Measurements from ENCODE around the gene RCC1.
A peak's percentile ranks its signal among the peaks of the same experiment; 100 is the strongest.
"Not testable (repeated sequence)": the region's sequence is repeated elsewhere in the genome, so short reads cannot be mapped to it uniquely, and the experiment has no call there.

Gene RCC1

GRCh38 chr1:28521502-28522164 lies 15.8 kb downstream of the RCC1 start:
- Histone ChIP-seq H3K9me2 (replicated peaks; ENCODE audit: control insufficient read depth, low read length) (no peaks in the 10 kb centered on the region), H3K79me2 (ENCODE audit: control insufficient read depth, low read length) (peaks cover 92% of the 10 kb centered on the region), H3K27me3 (ENCODE audit: control insufficient read depth, low read length) (no peaks in the 10 kb centered on the region), H3K27ac (ENCODE audit: low read depth, low read length) (no peak overlapping the region), H3K4me1 (ENCODE audit: control insufficient read depth, low read length) (peaks cover 43% of the 10 kb centered on the region), H3K4me2 (ENCODE audit: low read length) (peak overlapping the region; percentile 38), H3K36me3 (ENCODE audit: control insufficient read depth, low read length) (peaks cover 68% of the 10 kb centered on the region), H4K20me1 (ENCODE audit: control insufficient read depth, insufficient read depth, low read depth, low read length) (peaks cover 14% of the 10 kb centered on the region; the same call in 1 of the 2 replicates), H3F3A (ENCODE audit: control insufficient read depth, insufficient read depth) (peaks cover 11% of the 10 kb centered on the region), H3K9me3 (ENCODE audit: control insufficient read depth, insufficient read depth, low read length) (no peaks in the 10 kb centered on the region), H3K4me3 (ENCODE audit: low read length) (peak overlapping the region; percentile 9; the same call in 1 of the 2 replicates)
- TF ChIP-seq, protein P1, sequence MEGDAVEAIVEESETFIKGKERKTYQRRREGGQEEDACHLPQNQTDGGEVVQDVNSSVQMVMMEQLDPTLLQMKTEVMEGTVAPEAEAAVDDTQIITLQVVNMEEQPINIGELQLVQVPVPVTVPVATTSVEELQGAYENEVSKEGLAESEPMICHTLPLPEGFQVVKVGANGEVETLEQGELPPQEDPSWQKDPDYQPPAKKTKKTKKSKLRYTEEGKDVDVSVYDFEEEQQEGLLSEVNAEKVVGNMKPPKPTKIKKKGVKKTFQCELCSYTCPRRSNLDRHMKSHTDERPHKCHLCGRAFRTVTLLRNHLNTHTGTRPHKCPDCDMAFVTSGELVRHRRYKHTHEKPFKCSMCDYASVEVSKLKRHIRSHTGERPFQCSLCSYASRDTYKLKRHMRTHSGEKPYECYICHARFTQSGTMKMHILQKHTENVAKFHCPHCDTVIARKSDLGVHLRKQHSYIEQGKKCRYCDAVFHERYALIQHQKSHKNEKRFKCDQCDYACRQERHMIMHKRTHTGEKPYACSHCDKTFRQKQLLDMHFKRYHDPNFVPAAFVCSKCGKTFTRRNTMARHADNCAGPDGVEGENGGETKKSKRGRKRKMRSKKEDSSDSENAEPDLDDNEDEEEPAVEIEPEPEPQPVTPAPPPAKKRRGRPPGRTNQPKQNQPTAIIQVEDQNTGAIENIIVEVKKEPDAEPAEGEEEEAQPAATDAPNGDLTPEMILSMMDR (IDR thresholded peaks at IDR 0.05; ENCODE audit: low read depth, low read length, poor library complexity, severe bottlenecking) = no peak
- TF ChIP-seq EZH2phosphoT487 (IDR thresholded peaks at IDR 0.05; ENCODE audit: borderline replicate concordance, low read length) = no peak

DNA sequence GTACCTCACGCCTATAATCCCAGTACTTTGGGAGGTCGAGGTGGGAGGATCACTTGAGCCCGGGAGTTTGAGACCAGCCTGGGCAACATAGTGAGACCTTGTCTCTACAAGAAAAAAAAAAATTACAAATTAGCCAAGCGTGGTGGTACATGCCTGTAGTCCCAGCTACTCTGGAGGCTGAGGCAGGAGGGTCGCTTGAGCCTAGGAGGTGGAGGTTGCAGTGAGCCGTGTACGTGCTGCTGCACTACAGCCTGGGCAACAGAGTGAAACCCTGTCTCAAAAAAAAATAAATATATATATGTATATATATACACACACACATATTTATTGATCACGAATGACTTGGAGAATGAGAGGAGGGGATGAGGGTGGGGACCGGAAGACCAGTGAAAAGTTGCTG lies 16.7 kb downstream of the RCC1 start:
- H3K4me2 ChIP-seq (ENCODE audit: low read length); H3K4me3 ChIP-seq (ENCODE audit: low read length); H3F3A ChIP-seq (ENCODE audit: control insufficient read depth, insufficient read depth); H3K27ac ChIP-seq (ENCODE audit: low read depth, low read length); H3K9me2 ChIP-seq (replicated peaks; ENCODE audit: control insufficient read depth, low read length); H3K9me3 ChIP-seq (ENCODE audit: control insufficient read depth, insufficient read depth, low read length); H3K27me3 ChIP-seq (ENCODE audit: control insufficient read depth, low read length): not testable (repeated sequence)
- peaks cover 14% of the 10 kb centered on the region; the same call in 1 of the 2 replicates for H4K20me1 ChIP-seq (ENCODE audit: control insufficient read depth, insufficient read depth, low read depth, low read length)
- H3K79me2 ChIP-seq (ENCODE audit: control insufficient read depth, low read length) = peaks cover 99% of the 10 kb centered on the region
- H3K36me3 ChIP-seq (ENCODE audit: control insufficient read depth, low read length) = peaks cover 74% of the 10 kb centered on the region
- H3K4me1 ChIP-seq (ENCODE audit: control insufficient read depth, low read length) = peaks cover 34% of the 10 kb centered on the region

GRCh38 chr1:28525002-28525642 lies 19.3 kb downstream of the RCC1 start:
- not testable (repeated sequence) for H3F3A ChIP-seq (ENCODE audit: control insufficient read depth, insufficient read depth); H3K4me2 ChIP-seq (ENCODE audit: low read length); H3K4me3 ChIP-seq (ENCODE audit: low read length); H3K9me3 ChIP-seq (ENCODE audit: control insufficient read depth, insufficient read depth, low read length); H3K27me3 ChIP-seq (ENCODE audit: control insufficient read depth, low read length); H3K9me2 ChIP-seq (replicated peaks; ENCODE audit: control insufficient read depth, low read length); H3K27ac ChIP-seq (ENCODE audit: low read depth, low read length)
- peaks cover 72% of the 10 kb centered on the region for H3K36me3 ChIP-seq (ENCODE audit: control insufficient read depth, low read length)
- peaks cover 99% of the 10 kb centered on the region for H3K79me2 ChIP-seq (ENCODE audit: control insufficient read depth, low read length)
- H4K20me1 ChIP-seq (ENCODE audit: control insufficient read depth, insufficient read depth, low read depth, low read length) = peaks cover 14% of the 10 kb centered on the region; the same call in 1 of the 2 replicates
- H3K4me1 ChIP-seq (ENCODE audit: control insufficient read depth, low read length) = peaks cover 19% of the 10 kb centered on the region

DNA sequence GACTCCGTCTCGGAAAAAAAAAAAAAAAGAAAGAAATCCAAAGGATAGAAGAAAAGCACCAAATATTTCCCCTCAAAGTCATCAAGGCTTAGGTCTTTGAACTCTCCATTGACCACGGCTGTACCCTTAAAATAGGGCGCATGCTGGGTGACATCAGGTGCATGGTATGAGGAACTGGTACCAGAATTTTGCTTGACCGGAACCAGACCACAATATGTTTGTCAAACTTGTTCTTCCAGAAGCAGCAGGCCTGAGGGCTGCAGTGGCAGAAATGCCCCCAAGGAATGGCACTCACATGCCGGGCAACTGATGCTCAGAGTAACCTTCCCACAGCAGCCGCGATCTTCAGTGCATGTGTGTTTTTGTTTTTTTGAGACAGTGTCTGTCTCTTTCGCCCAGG lies 21.0 kb downstream of the RCC1 start:
- H3K79me2 ChIP-seq (ENCODE audit: control insufficient read depth, low read length) = peaks cover 91% of the 10 kb centered on the region
- peaks cover 3% of the 10 kb centered on the region for H3K4me1 ChIP-seq (ENCODE audit: control insufficient read depth, low read length)
- H3K36me3 ChIP-seq (ENCODE audit: control insufficient read depth, low read length) = peaks cover 71% of the 10 kb centered on the region
- TF ChIP-seq, protein P1 (IDR thresholded peaks at IDR 0.05; ENCODE audit: low read depth, low read length, poor library complexity, severe bottlenecking) = no peak
- no peak for TF ChIP-seq EZH2phosphoT487 (IDR thresholded peaks at IDR 0.05; ENCODE audit: borderline replicate concordance, low read length)
- H4K20me1 ChIP-seq (ENCODE audit: control insufficient read depth, insufficient read depth, low read depth, low read length) = peaks cover 9% of the 10 kb centered on the region; the same call in 1 of the 2 replicates
- H3F3A ChIP-seq (ENCODE audit: control insufficient read depth, insufficient read depth) = no peaks in the 10 kb centered on the region
- H3K4me3 ChIP-seq (ENCODE audit: low read length) = no peak overlapping the region
- H3K9me2 ChIP-seq (replicated peaks; ENCODE audit: control insufficient read depth, low read length) = no peaks in the 10 kb centered on the region
- H3K9me3 ChIP-seq (ENCODE audit: control insufficient read depth, insufficient read depth, low read length) = no peaks in the 10 kb centered on the region
- H3K27ac ChIP-seq (ENCODE audit: low read depth, low read length) = no peak overlapping the region
- no peak overlapping the region for H3K4me2 ChIP-seq (ENCODE audit: low read length)
- H3K27me3 ChIP-seq (ENCODE audit: control insufficient read depth, low read length) = no peaks in the 10 kb centered on the region

All from DOHH2 (cell line).